ENCODE results near the gene MTERF1.
"Not testable (repeated sequence)": the region's sequence is repeated elsewhere in the genome, so short reads cannot be mapped to it uniquely, and the experiment has no call there.

The MTERF1 gene

DNA sequence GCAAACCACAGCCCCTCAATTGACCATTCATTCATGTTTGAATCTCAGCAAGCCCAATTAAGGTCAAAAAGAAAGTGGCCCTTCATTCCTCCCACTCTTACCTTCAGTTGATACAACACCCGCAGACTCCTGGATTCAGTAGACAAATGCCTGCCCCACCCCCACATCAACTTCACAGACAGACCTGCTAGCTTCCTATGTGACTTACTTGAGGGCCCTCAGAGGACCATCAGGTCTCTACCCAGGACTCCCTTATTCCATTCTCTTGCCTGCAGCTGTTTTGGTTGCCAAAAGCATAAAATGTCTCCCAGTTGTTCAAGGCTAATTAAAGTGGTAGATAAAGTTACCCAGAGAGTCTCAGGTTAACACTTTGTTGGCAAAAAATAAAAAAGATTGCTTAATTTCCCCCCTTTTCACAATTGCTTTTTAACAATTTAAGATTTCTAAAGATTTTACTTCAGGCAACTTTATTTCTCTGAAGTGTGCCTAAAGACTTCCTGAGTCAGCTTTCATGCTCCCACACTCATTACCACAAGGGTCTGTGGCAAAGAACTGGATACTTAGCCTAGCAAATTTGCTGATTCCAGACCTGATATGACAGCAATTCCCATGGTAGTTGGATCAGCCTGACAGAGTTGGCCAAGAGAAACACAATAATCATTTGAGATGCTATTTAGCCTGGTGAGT is 3.3 kb upstream of the MTERF1 start:
- no peak for DNase-seq

GRCh38 chr7:91880016-91880412 is 488 bp downstream of the MTERF1 start:
- no peak for DNase-seq

DNA sequence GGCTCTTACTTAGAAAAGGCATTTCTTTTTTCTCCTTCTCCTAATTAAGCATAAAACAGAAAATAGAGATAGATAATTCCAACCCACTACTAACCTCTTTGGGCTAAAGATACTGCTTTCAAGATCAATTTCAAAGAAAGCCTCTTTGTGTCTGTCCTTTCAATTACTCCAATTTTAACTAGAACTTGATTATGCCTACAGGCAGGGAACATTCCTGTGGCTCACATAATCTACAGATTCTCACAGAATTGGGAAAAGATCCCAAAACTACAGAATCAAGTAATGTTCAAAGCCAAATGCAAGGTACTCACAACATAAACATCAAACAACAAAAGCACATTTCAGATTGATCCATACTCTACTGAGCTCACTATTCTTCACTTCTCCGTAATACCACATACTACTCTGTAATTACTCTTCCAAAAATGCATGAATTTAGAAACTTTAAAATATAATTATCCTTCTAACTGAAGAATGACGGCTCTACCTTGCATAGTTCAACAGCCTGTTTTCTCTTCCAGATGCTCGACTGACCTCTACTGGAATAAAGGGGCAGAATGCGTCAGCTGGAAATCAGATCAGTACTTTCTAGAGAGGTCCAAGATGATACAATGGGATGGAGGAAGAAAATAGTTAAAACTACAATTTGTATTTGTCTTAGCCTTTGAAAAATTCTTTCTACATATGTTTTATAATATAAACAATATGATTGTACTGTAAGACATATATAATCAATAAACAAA is 3.9 kb downstream of the MTERF1 start:
- DNase-seq = no peak

GRCh38 chr7:91875851-91876250 is 4.7 kb downstream of the MTERF1 start:
- DNase-seq = no peak

- no peak for DNase-seq
Measured at GRCh38 chr7:91872928-91873327, 7.6 kb downstream of the MTERF1 start.

- DNase-seq = no peak
Measured at GRCh38 chr7:91872069-91872468, 8.4 kb downstream of the MTERF1 start.

GRCh38 chr7:91869661-91870060 is 10.8 kb downstream of the MTERF1 start:
- DNase-seq = no peak

GRCh38 chr7:91866599-91867148 is 13.8 kb downstream of the MTERF1 start:
- DNase-seq = no peak

- DNase-seq = no peak
Measured at GRCh38 chr7:91865511-91865910, 15.0 kb downstream of the MTERF1 start.

- DNase-seq = not testable (repeated sequence)
Measured at GRCh38 chr7:91864604-91865003, 15.9 kb downstream of the MTERF1 start.

GRCh38 chr7:91864070-91864469 is 16.4 kb downstream of the MTERF1 start:
- DNase-seq = no peak

DNA sequence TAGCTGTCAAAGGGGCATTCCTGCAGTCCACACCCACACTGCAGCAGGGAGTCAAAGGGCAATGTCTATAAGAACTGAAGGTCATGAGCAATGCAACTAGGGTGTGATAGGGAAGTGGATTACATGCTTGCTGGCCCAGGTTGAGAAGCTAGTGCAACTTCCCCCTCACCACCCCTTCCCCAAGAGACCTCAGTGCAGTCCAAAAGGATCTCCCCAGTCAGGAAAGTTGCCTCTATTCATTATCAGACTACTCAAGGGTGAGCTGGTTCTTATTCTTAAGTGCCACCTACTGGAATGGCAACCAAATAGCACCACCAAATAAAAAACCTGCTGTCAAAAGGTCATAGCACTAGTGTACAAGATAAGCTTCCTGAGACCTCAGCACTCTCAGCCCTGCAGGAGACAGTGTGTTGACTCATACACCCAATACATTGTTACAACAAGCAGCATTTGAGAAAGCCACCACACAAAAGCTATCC is 28.2 kb downstream of the MTERF1 start:
- DNase-seq = no peak

- DNase-seq = no peak
Measured at GRCh38 chr7:91850455-91850854, 30.0 kb downstream of the MTERF1 start.

DNA sequence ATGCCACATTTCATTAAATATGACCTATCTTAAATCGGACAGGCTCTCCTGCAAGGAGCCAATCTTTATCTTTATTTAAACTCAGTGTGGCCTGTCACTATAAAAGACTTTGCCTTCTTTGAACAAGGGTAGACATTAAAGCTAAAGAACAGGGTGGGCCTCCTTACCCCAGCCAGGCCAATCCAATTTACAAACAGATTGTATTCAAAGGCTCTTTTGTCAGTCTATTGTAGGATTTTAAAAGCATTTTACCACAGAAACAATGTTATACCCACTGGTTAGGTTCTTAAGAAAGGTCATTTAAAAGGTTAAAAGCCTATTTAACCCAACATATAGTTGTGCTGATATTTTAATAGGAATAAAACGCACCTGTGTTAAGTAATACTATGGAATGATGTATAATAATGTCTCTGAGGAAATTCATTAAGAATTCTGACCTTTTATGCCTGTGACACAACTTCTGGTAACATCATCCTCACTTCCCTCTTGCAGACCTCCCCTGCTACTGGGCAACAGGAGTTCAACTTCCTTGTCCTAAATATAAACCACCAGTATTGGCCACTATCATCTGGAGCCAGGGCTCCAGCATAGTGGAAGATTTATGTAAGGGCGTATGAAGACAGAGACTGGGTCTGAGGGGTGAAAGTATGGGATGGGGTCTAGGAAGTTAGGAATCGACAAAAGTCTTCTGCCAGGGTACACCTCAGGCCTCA is 32.5 kb downstream of the MTERF1 start:
- DNase-seq = no peak

GRCh38 chr7:91847231-91847630 is 33.3 kb downstream of the MTERF1 start:
- no peak for DNase-seq

DNA sequence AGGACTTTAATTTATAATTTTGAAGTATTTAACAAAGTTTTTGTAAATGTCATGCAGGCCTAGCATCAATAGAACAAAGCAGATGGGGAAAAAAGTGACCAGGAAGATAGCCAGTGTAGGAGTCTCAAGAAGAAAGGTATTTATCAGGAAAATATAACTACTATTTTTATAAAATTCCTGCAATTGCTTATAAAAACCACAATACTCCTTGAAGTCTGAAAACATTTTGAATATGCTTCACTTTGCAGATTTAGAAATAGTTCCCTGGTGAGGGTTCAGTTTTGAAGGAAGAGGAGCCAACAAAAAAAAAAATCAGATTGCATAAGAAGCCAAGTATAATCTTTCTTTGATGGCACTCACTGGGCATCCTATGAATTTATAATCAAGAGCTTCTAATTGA is 34.1 kb downstream of the MTERF1 start:
- no peak for DNase-seq

GRCh38 chr7:91843831-91844230 is 36.7 kb downstream of the MTERF1 start:
- DNase-seq = no peak

- DNase-seq = no peak
Measured at GRCh38 chr7:91838439-91838838, 42.1 kb downstream of the MTERF1 start.

DNA sequence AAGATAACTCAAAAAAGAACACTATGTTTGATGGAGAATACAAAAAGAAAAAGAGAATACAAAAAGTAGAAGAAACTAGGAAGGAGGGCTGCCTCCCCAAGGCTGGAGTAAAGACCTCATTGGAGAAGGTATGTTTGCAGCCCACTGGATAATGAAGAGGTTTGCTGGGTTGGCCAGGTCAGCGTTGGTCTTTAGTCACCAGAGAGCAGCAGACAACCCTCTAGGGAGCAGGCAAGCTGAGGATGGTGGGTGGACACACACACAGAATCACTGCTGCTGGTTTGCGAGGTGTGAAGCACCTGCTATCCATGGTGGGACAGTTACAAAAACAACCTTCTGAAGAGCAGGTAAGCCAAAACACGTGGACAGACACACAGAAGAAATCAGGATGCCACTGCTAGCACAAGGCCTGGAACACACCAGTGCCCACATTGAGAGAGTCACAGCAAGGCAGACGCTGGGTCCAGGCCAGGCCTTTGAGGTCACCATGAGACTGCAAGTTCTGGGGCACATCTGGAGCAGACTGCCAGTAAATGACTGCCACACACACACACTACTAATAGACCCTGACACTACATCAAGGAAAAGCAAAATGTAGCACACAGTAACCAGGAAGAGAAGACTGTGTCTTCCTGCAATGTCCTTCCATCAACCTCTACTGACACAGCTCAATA is 43.0 kb downstream of the MTERF1 start:
- no peak for DNase-seq

- no peak for DNase-seq
Measured at GRCh38 chr7:91835826-91836368, 44.6 kb downstream of the MTERF1 start.

DNA sequence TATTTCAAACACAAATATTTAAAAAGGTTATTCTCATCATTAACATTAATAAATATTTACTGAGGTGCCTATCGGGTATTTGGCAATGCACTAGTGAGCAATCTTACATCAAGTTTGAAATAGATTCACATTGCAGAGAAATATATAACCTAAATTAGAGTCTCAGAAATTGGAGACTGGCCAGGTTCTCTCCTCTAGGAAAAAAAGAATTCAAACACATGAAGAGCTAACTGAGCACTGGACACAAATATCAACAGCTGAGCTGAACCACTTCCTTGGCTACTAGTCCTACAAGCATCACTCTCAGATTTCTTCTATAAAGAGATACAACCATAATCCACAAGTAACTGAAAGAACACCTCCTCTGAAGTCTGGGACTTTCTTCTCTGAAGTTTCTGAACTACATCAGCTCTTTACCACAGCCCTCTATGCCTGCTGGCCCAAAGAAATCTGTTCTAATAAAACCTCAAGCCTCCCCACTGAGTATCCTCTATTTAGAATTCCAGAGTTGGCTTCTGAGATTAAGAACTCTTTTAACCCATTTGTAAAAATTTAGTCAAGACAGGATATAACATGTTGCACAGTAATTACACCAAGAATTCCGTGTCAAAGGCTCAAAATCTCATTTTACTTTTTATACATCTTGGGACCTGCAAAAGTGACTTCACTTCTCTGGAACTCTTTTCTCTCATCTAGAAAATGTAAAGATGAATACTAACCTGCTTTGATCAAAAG is 45.2 kb downstream of the MTERF1 start:
- no peak for DNase-seq

- no peak for DNase-seq
Measured at GRCh38 chr7:91832493-91833045, 47.9 kb downstream of the MTERF1 start.

Data from NCI-H1694 treated with DMSO at 0.1 percent for 48 hours (cell line).